ENCODE measurements around the gene GPR158.

DNA sequence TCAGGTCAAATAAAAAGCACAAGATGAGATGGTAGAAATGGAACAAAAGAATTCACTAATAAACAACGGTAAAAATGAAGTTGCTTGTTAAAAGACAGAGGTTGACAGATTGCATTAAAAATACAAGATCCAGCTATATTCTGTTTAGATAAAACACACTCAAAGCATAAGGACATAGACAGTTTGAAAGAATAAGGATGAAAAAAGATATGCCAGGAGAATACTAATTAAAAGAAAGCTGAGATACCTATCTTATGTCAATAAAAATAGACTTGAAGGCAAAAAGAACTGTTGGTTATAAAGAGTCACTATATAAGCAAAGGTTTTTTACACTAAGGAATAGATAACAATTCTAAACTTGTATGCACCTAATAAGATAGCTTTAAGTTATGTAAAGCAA lies 105.3 kb downstream of the GPR158 start:
- no peak for TF ChIP-seq POLR2A (IDR thresholded peaks at IDR 0.05)
- TF ChIP-seq, protein P1, sequence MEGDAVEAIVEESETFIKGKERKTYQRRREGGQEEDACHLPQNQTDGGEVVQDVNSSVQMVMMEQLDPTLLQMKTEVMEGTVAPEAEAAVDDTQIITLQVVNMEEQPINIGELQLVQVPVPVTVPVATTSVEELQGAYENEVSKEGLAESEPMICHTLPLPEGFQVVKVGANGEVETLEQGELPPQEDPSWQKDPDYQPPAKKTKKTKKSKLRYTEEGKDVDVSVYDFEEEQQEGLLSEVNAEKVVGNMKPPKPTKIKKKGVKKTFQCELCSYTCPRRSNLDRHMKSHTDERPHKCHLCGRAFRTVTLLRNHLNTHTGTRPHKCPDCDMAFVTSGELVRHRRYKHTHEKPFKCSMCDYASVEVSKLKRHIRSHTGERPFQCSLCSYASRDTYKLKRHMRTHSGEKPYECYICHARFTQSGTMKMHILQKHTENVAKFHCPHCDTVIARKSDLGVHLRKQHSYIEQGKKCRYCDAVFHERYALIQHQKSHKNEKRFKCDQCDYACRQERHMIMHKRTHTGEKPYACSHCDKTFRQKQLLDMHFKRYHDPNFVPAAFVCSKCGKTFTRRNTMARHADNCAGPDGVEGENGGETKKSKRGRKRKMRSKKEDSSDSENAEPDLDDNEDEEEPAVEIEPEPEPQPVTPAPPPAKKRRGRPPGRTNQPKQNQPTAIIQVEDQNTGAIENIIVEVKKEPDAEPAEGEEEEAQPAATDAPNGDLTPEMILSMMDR (IDR thresholded peaks at IDR 0.05): no peak
